ENCODE data around the gene SYT7. TPM values are rescaled to one million over a fixed set of nuclear protein-coding genes. Genes with fewer than 3 reads are reported as not detected.

SYT7 gene
- polyA plus RNA-seq, 2 of the 4 experiments (the other 2 are of a cell fraction): 0.37 to 1.0 TPM

DNA sequence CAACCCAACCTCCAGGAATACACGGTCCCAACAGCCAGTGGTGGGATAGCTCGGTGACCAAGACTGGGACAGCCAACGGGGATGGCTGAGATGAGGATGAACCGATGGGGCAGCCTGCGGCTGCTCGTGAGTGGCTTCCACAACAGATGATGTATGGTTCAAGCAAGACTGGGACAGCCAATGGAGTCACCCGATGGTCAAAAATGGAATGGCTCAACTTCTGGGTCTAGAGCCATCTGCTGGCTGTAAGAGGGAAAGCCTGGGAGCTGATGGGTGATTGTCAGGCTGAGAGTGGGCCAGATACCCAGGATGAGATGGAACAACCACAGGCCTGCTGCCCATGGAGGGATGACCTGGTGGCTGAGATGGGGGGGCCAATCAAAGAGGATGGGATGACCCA, 35.5 kb downstream of the SYT7 start (continued):
- TF ChIP-seq NPAS2 (CRISPR knock-in tag; IDR thresholded peaks at IDR 0.05; ENCODE audit: borderline replicate concordance): no peak
- no peak for TF ChIP-seq TFCP2L1 (CRISPR knock-in tag; IDR thresholded peaks at IDR 0.05)
- peak; percentile 95 for TF ChIP-seq EHMT2 (IDR thresholded peaks at IDR 0.05; ENCODE audit: low read depth)

- TF ChIP-seq HOXB13 (CRISPR knock-in tag; IDR thresholded peaks at IDR 0.05; ENCODE audit: low read depth): no peak
- TF ChIP-seq MYC (IDR thresholded peaks at IDR 0.05; ENCODE audit: borderline replicate concordance, low read length): no peak
- no peak for TF ChIP-seq RCOR1 (IDR thresholded peaks at IDR 0.05; ENCODE audit: low read depth, low read length)
- no peak for TF ChIP-seq HOXB5 (CRISPR knock-in tag; IDR thresholded peaks at IDR 0.05)
- no peak for TF ChIP-seq FOXS1 (CRISPR knock-in tag; IDR thresholded peaks at IDR 0.05)
- no peak for TF ChIP-seq CTCF (IDR thresholded peaks at IDR 0.05)
- no peak for TF ChIP-seq MAFK (IDR thresholded peaks at IDR 0.05; ENCODE audit: partially characterized antibody)
- TF ChIP-seq MAX (IDR thresholded peaks at IDR 0.05): no peak
- no peak for TF ChIP-seq RAD21 (conservative IDR thresholded peaks at IDR 0.05 in 1 of 2, IDR thresholded peaks at IDR 0.05 in 1 of 2)
- TF ChIP-seq HMGXB4 (CRISPR knock-in tag; IDR thresholded peaks at IDR 0.05; ENCODE audit: borderline replicate concordance): no peak
- TF ChIP-seq, protein P1, sequence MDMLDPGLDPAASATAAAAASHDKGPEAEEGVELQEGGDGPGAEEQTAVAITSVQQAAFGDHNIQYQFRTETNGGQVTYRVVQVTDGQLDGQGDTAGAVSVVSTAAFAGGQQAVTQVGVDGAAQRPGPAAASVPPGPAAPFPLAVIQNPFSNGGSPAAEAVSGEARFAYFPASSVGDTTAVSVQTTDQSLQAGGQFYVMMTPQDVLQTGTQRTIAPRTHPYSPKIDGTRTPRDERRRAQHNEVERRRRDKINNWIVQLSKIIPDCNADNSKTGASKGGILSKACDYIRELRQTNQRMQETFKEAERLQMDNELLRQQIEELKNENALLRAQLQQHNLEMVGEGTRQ (IDR thresholded peaks at IDR 0.05): no peak
- TF ChIP-seq HEYL (CRISPR knock-in tag; IDR thresholded peaks at IDR 0.05): no peak
- no peak for TF ChIP-seq CBX2 (IDR thresholded peaks at IDR 0.05; ENCODE audit: borderline replicate concordance, low read depth)
- no peak for TF ChIP-seq ZNF302 (CRISPR knock-in tag; IDR thresholded peaks at IDR 0.05)
- DNase-seq (ENCODE audit: low read depth in 1 of 2, low spot score in 1 of 2): no peak
- WGBS (ENCODE audit: missing lambda C conversion rate): 83% methylated on average over 6 of the region's 6 CpGs
- CTCF ChIA-PET: interaction anchor here (1.2 to 5.7 kb wide), 10 partner anchors 8 to 109 kb away, joined by 3 to 56 read pairs (median 9); partner anchors contain the start of gene LRRC10B
- Histone ChIP-seq H3K4me2 (peak overlapping the region; percentile 35), H3K4me3 (no peak overlapping the region), H3K9me3 (no peaks in the 10 kb centered on the region), H3K4me1 (peaks cover 35% of the 10 kb centered on the region), H3K27ac (peak overlapping the region in 1 of 2 experiments; percentile 75; a peak in 3 of 6 replicates)
- FAIRE-seq: no peak
- POLR2A ChIA-PET: no interaction called here
- no peak for ATAC-seq
Measured at GRCh38 chr11:61544466-61544865, 36.4 kb downstream of the SYT7 start.

GRCh38 chr11:61543606-61544306, 37.1 kb downstream of the SYT7 start:
- WGBS (ENCODE audit: missing lambda C conversion rate): 65% methylated on average over 4 of the region's 4 CpGs
- Histone ChIP-seq H3K9me3 (no peaks in the 10 kb centered on the region), H3K4me1 (peaks cover 35% of the 10 kb centered on the region), H3K4me3 (no peak overlapping the region), H3K27ac (peak overlapping the region in 1 of 2 experiments; percentile 75; a peak in 3 of 6 replicates), H3K4me2 (peak overlapping the region; percentile 35)
- FAIRE-seq (no peak), ATAC-seq (peak; percentile 16 to 32; a peak in 3 of 6 replicates), DNase-seq (ENCODE audit: low read depth in 1 of 2, low spot score in 1 of 2) (peak; percentile 44 to 62)
- ChIA-PET CTCF (interaction anchor here (2.0 to 5.7 kb wide), 9 partner anchors 8 to 98 kb away, joined by 6 to 56 read pairs (median 16); partner anchors contain the start of gene LRRC10B), POLR2A (no interaction called here)
- TF ChIP-seq PHF8 (IDR thresholded peaks at IDR 0.05; ENCODE audit: borderline replicate concordance, low read depth) (no peak), FOXS1 (CRISPR knock-in tag; IDR thresholded peaks at IDR 0.05) (no peak; the same call in 1 of the 2 replicates), HOXA7 (CRISPR knock-in tag; IDR thresholded peaks at IDR 0.05) (no peak), HOXB13 (CRISPR knock-in tag; IDR thresholded peaks at IDR 0.05; ENCODE audit: low read depth) (0 out of 2 replicates have a peak, but pooled peaks have one; percentile 24), BHLHE40 (IDR thresholded peaks at IDR 0.05; ENCODE audit: low read depth, low read length) (no peak), PBX3 (IDR thresholded peaks at IDR 0.05) (no peak), ESRRA (IDR thresholded peaks at IDR 0.05; ENCODE audit: borderline replicate concordance, low read length) (no peak)
- TF ChIP-seq, protein P2, sequence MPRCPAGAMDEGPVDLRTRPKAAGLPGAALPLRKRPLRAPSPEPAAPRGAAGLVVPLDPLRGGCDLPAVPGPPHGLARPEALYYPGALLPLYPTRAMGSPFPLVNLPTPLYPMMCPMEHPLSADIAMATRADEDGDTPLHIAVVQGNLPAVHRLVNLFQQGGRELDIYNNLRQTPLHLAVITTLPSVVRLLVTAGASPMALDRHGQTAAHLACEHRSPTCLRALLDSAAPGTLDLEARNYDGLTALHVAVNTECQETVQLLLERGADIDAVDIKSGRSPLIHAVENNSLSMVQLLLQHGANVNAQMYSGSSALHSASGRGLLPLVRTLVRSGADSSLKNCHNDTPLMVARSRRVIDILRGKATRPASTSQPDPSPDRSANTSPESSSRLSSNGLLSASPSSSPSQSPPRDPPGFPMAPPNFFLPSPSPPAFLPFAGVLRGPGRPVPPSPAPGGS (IDR thresholded peaks at IDR 0.05): 0 out of 3 replicates have a peak, but pooled peaks have one; percentile 20
